ENCODE measurements around the gene NCOA1.

DNA sequence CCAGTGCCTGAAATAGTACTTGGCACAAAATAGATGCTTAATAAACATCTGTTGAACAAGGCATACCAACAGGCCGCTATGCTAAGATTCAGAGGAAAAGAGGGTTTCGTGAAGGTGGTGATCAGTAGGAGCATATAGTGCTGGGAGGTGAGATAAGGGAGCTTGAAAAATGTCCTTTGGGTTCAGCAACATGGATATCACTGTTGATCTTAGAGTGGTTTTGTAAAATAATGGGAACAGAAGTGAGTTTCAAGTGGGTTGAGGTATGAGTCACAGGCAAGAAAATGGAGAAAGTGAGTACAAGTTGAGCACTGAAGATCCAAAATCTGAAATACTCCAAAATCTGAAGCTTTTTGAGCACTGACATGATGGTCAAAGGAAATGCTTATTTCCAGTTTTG lies 306.6 kb downstream of the NCOA1 start:
- no peak for TF ChIP-seq SPI1 (IDR thresholded peaks at IDR 0.05; ENCODE audit: borderline replicate concordance, low read depth)
- TF ChIP-seq, protein P1, sequence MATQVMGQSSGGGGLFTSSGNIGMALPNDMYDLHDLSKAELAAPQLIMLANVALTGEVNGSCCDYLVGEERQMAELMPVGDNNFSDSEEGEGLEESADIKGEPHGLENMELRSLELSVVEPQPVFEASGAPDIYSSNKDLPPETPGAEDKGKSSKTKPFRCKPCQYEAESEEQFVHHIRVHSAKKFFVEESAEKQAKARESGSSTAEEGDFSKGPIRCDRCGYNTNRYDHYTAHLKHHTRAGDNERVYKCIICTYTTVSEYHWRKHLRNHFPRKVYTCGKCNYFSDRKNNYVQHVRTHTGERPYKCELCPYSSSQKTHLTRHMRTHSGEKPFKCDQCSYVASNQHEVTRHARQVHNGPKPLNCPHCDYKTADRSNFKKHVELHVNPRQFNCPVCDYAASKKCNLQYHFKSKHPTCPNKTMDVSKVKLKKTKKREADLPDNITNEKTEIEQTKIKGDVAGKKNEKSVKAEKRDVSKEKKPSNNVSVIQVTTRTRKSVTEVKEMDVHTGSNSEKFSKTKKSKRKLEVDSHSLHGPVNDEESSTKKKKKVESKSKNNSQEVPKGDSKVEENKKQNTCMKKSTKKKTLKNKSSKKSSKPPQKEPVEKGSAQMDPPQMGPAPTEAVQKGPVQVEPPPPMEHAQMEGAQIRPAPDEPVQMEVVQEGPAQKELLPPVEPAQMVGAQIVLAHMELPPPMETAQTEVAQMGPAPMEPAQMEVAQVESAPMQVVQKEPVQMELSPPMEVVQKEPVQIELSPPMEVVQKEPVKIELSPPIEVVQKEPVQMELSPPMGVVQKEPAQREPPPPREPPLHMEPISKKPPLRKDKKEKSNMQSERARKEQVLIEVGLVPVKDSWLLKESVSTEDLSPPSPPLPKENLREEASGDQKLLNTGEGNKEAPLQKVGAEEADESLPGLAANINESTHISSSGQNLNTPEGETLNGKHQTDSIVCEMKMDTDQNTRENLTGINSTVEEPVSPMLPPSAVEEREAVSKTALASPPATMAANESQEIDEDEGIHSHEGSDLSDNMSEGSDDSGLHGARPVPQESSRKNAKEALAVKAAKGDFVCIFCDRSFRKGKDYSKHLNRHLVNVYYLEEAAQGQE (IDR thresholded peaks at IDR 0.05; ENCODE audit: insufficient replicate concordance, low read depth): no peak
- TF ChIP-seq, protein P2, sequence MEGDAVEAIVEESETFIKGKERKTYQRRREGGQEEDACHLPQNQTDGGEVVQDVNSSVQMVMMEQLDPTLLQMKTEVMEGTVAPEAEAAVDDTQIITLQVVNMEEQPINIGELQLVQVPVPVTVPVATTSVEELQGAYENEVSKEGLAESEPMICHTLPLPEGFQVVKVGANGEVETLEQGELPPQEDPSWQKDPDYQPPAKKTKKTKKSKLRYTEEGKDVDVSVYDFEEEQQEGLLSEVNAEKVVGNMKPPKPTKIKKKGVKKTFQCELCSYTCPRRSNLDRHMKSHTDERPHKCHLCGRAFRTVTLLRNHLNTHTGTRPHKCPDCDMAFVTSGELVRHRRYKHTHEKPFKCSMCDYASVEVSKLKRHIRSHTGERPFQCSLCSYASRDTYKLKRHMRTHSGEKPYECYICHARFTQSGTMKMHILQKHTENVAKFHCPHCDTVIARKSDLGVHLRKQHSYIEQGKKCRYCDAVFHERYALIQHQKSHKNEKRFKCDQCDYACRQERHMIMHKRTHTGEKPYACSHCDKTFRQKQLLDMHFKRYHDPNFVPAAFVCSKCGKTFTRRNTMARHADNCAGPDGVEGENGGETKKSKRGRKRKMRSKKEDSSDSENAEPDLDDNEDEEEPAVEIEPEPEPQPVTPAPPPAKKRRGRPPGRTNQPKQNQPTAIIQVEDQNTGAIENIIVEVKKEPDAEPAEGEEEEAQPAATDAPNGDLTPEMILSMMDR (IDR thresholded peaks at IDR 0.05; ENCODE audit: insufficient read depth, low read length): no peak
- TF ChIP-seq POLR2AphosphoS5 (IDR thresholded peaks at IDR 0.05; ENCODE audit: low read depth): no peak
- TF ChIP-seq GABPA (IDR thresholded peaks at IDR 0.05; ENCODE audit: low read depth): no peak

Data from HL-60 (cell line).